Measurements from ENCODE around the gene GOLGA5. TPM values are rescaled to one million over a fixed set of nuclear protein-coding genes. Genes with fewer than 3 reads are reported as not detected.

GOLGA5 gene
- total and polyA plus RNA-seq, 2 experiments from 2014 or later = 26.2 to 30.2 TPM

GRCh38 chr14:92885279-92886061, 91.4 kb downstream of the GOLGA5 start (continued):
- no peak for TF ChIP-seq REST (IDR thresholded peaks at IDR 0.05; ENCODE audit: unreplicated experiment)
- no peak for TF ChIP-seq ETS1 (IDR thresholded peaks at IDR 0.05)
- TF ChIP-seq, protein P1, sequence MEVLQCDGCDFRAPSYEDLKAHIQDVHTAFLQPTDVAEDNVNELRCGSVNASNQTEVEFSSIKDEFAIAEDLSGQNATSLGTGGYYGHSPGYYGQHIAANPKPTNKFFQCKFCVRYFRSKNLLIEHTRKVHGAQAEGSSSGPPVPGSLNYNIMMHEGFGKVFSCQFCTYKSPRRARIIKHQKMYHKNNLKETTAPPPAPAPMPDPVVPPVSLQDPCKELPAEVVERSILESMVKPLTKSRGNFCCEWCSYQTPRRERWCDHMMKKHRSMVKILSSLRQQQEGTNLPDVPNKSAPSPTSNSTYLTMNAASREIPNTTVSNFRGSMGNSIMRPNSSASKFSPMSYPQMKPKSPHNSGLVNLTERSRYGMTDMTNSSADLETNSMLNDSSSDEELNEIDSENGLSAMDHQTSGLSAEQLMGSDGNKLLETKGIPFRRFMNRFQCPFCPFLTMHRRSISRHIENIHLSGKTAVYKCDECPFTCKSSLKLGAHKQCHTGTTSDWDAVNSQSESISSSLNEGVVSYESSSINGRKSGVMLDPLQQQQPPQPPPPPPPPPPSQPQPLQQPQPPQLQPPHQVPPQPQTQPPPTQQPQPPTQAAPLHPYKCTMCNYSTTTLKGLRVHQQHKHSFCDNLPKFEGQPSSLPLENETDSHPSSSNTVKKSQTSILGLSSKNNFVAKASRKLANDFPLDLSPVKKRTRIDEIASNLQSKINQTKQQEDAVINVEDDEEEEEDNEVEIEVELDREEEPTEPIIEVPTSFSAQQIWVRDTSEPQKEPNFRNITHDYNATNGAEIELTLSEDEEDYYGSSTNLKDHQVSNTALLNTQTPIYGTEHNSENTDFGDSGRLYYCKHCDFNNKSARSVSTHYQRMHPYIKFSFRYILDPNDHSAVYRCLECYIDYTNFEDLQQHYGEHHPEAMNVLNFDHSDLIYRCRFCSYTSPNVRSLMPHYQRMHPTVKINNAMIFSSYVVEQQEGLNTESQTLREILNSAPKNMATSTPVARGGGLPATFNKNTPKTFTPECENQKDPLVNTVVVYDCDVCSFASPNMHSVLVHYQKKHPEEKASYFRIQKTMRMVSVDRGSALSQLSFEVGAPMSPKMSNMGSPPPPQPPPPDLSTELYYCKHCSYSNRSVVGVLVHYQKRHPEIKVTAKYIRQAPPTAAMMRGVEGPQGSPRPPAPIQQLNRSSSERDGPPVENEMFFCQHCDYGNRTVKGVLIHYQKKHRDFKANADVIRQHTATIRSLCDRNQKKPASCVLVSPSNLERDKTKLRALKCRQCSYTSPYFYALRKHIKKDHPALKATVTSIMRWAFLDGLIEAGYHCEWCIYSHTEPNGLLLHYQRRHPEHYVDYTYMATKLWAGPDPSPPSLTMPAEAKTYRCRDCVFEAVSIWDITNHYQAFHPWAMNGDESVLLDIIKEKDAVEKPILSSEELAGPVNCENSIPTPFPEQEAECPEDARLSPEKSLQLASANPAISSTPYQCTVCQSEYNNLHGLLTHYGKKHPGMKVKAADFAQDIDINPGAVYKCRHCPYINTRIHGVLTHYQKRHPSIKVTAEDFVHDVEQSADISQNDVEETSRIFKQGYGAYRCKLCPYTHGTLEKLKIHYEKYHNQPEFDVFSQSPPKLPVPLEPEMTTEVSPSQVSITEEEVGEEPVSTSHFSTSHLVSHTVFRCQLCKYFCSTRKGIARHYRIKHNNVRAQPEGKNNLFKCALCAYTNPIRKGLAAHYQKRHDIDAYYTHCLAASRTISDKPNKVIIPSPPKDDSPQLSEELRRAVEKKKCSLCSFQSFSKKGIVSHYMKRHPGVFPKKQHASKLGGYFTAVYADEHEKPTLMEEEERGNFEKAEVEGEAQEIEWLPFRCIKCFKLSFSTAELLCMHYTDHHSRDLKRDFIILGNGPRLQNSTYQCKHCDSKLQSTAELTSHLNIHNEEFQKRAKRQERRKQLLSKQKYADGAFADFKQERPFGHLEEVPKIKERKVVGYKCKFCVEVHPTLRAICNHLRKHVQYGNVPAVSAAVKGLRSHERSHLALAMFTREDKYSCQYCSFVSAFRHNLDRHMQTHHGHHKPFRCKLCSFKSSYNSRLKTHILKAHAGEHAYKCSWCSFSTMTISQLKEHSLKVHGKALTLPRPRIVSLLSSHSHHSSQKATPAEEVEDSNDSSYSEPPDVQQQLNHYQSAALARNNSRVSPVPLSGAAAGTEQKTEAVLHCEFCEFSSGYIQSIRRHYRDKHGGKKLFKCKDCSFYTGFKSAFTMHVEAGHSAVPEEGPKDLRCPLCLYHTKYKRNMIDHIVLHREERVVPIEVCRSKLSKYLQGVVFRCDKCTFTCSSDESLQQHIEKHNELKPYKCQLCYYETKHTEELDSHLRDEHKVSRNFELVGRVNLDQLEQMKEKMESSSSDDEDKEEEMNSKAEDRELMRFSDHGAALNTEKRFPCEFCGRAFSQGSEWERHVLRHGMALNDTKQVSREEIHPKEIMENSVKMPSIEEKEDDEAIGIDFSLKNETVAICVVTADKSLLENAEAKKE (CRISPR knock-in tag; IDR thresholded peaks at IDR 0.05) = no peak
- TF ChIP-seq CREB1 (CRISPR knock-in tag; IDR thresholded peaks at IDR 0.05; ENCODE audit: low read depth) = no peak
- no peak for TF ChIP-seq JUNB (IDR thresholded peaks at IDR 0.05; ENCODE audit: unreplicated experiment)
